Activated T-cell treated with anti-CD3 and anti-CD28 coated beads, Interleukin-2, amount 50 U/mL, for 24 hours (primary cell): ENCODE data around the gene SH3BP2.

Source experiments
- DNase-seq: peaks from one replicate; pipeline ENCODE4 v3.0.0-alpha.2; 2020
- H3K27ac Mint-ChIP-seq: 2 replicates; pipeline ENCODE4 v1.8.0; 2020; ENCODE audit warnings: mild to moderate bottlenecking, mixed read lengths
- H3K27me3 Mint-ChIP-seq: 2 replicates; pipeline ENCODE4 v1.8.0; 2020; ENCODE audit warnings: mixed read lengths
- H3K36me3 Mint-ChIP-seq: 2 replicates; pipeline ENCODE4 v1.8.0; 2020; ENCODE audit warnings: low read depth, mixed read lengths
- H3K4me1 Mint-ChIP-seq: 2 replicates; pipeline ENCODE4 v1.8.0; 2020; ENCODE audit warnings: low read depth, mixed read lengths
- H3K4me3 Mint-ChIP-seq: 2 replicates; pipeline ENCODE4 v1.8.0; 2020; ENCODE audit warnings: mild to moderate bottlenecking, moderate library complexity, mixed read lengths
- H3K9me3 Mint-ChIP-seq: 2 replicates; pipeline ENCODE4 v1.8.0; 2020; ENCODE audit warnings: mixed read lengths

Gene SH3BP2

DNA sequence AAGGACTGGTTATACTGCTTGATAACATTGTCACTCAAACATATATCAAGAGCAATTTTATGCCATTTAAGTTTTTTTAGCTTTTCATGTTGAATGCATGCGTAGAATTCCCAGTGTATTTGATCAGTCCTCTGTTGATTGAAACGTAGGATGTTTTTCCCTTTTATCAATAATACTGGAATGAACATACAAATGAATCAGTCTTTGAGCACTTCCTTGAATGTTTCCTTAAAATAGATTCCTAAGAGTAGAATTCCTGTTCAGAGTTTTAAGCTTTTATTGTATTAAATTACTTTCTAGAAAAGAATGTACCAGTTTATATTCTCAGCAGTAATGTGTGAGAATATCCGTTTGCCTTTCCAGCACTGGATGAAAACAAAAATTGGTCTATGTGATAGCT, 88.5 kb downstream of the SH3BP2 start:
- Mint-ChIP-seq H3K4me3 (no peak overlapping the region), H3K27me3 (no peaks in the 10 kb centered on the region), H3K4me1 (peaks cover 26% of the 10 kb centered on the region), H3K27ac (no peak overlapping the region), H3K9me3 (no peaks in the 10 kb centered on the region), H3K36me3 (peaks cover 81% of the 10 kb centered on the region)
- no peak for DNase-seq

- Mint-ChIP-seq H3K4me3 (no peak overlapping the region), H3K27ac (no peak overlapping the region), H3K9me3 (no peaks in the 10 kb centered on the region), H3K27me3 (no peaks in the 10 kb centered on the region), H3K36me3 (peaks cover 84% of the 10 kb centered on the region), H3K4me1 (peaks cover 22% of the 10 kb centered on the region)
- DNase-seq: no peak
Measured at GRCh38 chr4:2882341-2882740, 89.5 kb downstream of the SH3BP2 start.

GRCh38 chr4:2886161-2886560, 93.3 kb downstream of the SH3BP2 start:
- H3K27me3 Mint-ChIP-seq: no peaks in the 10 kb centered on the region
- peak overlapping the region; percentile 10 for H3K27ac Mint-ChIP-seq
- no peaks in the 10 kb centered on the region for H3K9me3 Mint-ChIP-seq
- no peak overlapping the region for H3K4me3 Mint-ChIP-seq
- DNase-seq: no peak
- H3K36me3 Mint-ChIP-seq: peaks cover 69% of the 10 kb centered on the region
- peaks cover 10% of the 10 kb centered on the region for H3K4me1 Mint-ChIP-seq

DNA sequence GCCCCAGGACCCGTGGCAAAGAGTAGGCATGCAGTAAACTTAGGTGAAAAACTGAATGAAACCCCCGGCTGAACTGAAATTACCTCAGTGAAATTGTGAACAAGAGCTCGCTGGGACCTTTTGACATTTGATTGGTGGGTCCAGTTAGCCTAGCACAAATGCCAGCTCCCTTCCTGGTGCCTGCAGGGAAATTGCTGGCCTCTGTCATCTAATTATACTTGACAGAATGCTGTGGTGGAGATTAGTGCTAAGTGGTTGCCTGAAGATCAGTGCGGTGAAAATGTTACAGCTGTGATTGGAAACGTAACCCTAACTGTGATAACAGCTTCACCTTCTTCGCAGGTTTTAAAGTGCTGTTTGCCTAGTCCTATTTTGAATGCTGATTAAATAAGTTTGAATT, 93.7 kb downstream of the SH3BP2 start:
- Mint-ChIP-seq H3K36me3 (peaks cover 65% of the 10 kb centered on the region), H3K4me1 (peaks cover 10% of the 10 kb centered on the region), H3K27ac (no peak overlapping the region), H3K9me3 (no peaks in the 10 kb centered on the region), H3K4me3 (no peak overlapping the region), H3K27me3 (no peaks in the 10 kb centered on the region)
- no peak for DNase-seq

DNA sequence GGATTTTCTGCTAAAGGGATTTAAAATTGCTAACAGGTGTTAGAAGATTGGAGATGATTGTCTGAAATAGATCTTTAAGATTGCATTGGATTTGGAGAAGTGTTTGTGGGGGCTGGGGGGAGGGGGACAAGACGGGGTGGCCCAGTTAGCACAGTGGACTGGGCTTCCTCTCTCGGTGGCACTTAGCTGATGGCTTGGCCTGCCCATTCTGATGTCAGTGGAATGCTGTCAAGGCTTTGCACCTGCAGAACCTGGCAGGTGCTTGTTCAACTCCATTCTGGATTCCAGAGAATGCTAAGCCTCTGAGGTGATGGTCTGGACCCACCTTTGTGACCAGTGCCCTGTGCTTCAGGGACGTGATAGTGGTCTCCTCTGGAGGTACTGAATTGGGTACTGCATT, 94.5 kb downstream of the SH3BP2 start:
- Mint-ChIP-seq H3K36me3 (peaks cover 63% of the 10 kb centered on the region), H3K4me1 (peaks cover 10% of the 10 kb centered on the region), H3K27me3 (no peaks in the 10 kb centered on the region), H3K27ac (no peak overlapping the region), H3K9me3 (no peaks in the 10 kb centered on the region), H3K4me3 (no peak overlapping the region)
- DNase-seq: no peak

GRCh38 chr4:2888886-2889285, 96.0 kb downstream of the SH3BP2 start:
- Mint-ChIP-seq H3K27ac (no peak overlapping the region), H3K27me3 (no peaks in the 10 kb centered on the region), H3K9me3 (no peaks in the 10 kb centered on the region), H3K36me3 (peaks cover 59% of the 10 kb centered on the region), H3K4me3 (no peak overlapping the region), H3K4me1 (peaks cover 10% of the 10 kb centered on the region)
- DNase-seq: no peak
